Vein endothelial cell (primary cell): ENCODE data around the gene ETNK1. TPM values are rescaled to one million over a fixed set of nuclear protein-coding genes. Genes with fewer than 3 reads are reported as not detected.

ENCODE experiments used
- small RNA-seq: library from RNA; depleted of rRNA; stranded (forward); fragments of <200 nt; gene quantifications from one replicate; pipeline ENCODE3, GENCODE V24; 2012
- total RNA-seq: library from RNA; depleted of rRNA; stranded (reverse); fragments of >200 nt; gene quantifications from 2 replicates; pipeline ENCODE4 v1.2.3, GENCODE V29; 2012

ETNK1 gene
- 44.4 and 54.0 TPM in 2 replicates for total RNA-seq

GRCh38 chr12:22624870-22625761 is at the start of gene ETNK1:
Gene ETNK1 (plus strand): TSS chr12:22625171. CDS start chr12:22625431, 260 bp downstream.

Small RNA genes lying within 50 kb of the gene (small RNA-seq; reads per million reads assigned to genes)
- gene RPS27P22: not detected

Other genes starting within 250 kb of the ETNK1 start
- gene C2CD5, start 80.6 kb upstream of the ETNK1 start, total RNA-seq: 11.4 and 15.4 TPM in 2 replicates